ENCODE data around the gene NEU4.
"Not testable (repeated sequence)": the region's sequence is repeated elsewhere in the genome, so short reads cannot be mapped to it uniquely, and the experiment has no call there.

The NEU4 gene

DNA sequence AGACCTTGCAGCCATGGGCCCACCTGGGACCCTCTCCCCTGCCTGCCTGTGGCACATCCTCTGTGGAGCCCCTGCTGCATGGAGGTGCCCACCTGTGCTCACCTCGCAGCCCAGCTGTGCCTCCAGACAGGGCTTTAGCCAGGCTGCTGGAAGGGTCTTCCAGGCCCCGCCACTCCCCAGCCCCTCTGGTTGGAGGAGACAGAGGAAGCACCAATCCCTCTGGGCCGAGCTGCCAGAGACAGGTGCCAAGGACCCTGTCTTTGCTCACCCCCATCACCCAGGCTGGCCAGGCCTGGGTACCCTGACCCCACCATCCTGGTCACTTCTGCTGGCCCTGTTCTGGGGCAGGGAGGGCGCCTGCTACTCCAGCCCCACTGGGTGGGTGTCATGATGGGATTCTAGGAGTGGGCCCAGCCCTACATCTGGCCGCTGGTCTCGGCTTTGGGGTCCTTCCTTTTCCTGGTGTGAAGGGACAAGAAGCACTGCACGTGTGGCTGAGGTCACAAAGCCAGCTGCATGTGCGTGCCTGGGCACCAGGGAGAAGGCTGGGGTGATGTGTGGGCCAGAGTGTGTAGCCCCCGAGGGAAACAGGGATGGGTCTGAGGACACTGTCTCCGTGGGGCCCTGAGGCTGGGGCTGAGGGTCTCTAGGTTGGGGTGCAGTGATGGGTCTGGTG, 9.3 kb upstream of the NEU4 start:
- DNase-seq (ENCODE audit: low read depth) = no peak

DNA sequence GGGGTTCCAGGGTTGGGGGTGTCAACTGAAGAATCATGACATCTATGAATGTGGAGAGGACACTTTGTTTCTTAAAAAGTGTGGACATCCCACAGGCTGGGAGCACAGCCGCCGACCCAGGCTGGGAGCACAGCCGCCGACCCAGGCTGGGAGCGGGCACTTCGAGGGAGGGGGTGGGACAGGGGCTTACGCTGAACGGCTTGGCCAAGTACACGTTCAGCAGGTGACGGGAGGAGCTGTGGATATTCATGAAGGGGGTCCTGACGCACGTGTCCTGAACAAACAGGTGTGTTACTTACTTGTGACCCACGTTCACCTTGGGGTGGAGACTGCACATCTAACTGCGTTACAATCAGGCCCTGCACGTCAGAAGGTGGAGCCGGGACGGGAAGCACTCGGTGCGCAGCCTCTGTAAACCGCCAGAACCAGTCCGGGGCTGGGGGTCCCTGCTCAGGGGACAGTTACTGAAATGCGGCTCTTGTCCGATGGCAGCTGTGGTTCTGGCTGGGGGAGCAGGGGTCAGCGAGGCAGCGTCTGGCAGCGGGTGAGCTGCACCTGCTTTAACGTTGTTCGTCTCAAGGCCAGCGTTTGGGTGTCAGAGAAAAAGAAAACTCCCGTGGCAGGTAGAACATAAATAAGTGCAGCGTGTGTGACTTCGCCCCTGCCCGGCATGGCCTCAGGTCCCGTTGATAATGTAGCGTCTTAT, 8.6 kb upstream of the NEU4 start:
- not testable (repeated sequence) for DNase-seq (ENCODE audit: low read depth)

DNA sequence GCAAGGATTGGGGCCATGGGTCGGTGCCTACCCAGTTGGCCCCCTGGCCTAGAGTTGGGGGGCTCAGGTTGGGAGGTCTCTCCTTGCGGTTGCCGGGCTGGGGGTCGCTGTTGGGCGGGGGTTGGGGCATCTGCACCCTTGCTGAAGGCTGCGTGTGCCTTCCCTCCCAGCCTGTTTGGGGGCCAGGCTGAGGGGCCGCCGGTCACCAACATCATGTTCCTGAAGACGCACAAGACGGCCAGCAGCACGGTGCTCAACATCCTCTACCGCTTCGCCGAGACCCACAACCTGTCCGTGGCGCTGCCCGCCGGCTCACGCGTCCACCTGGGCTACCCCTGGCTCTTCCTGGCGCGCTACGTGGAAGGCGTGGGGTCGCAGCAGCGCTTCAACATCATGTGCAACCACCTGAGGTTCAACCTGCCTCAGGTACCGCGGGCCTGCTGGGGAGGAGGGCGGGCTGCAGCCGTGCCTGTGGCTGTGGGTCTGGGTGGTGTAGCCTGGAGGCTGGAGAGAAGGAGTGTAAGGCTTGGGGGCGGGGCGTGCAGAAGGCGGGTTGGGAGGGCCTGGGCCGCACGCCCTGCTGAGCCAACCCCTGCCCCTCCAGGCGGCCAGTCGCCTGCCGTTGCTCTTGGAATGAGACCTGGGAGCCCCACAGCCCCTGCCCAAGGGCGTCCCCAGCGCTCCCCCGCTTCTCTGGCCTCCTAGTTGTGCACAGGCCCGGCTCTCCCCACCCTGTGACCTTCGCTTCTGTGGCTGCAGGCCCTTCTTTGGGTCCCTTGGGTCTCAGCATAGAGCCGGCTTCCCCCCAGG, 7.2 kb upstream of the NEU4 start:
- DNase-seq (ENCODE audit: low read depth) = no peak

DNA sequence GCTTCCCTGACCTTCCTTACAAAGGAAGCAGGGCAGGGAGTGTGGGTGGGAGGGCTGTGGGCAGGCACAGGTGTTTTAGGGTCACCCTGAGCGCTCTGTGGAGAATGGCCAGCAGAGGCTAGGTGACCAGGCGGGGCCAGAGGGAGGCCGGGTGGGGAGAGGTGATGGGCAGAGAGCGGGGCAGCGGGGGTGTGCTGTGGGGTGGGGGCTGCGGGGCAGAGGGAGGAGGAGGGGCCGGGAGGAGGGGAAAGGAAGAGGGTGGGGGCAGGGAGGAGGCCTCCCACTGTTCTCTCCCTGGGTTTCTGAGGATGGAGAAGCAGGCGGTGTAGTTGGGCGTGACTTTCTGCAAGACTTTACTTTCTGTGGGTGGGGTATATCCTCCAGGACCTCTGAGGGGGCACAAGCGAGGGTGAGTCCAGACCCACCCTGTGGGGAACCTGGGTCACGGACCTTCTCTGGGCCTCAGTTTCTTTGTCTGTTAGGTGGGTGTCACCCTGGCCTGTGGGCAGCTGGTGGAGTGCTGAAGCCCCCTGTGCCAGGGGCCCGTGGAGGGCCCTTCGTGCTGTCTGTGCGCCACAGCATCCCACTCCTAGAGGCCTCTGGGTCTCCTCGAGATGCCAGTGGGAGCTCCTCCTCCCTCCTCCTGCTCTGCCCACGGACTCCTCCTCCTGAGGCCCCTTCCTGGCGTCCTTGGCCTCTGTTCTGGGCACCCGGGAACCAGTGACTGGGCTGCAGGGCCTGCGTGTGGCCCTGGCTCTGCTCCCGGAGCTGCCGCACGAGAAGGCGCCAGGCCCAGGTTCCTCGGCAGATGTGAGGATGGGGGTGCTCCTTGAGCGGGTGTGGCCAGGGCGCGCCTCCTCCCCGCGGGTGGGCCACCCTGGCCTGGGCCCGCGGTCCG, 6.3 kb upstream of the NEU4 start:
- DNase-seq (ENCODE audit: low read depth) = no peak

DNA sequence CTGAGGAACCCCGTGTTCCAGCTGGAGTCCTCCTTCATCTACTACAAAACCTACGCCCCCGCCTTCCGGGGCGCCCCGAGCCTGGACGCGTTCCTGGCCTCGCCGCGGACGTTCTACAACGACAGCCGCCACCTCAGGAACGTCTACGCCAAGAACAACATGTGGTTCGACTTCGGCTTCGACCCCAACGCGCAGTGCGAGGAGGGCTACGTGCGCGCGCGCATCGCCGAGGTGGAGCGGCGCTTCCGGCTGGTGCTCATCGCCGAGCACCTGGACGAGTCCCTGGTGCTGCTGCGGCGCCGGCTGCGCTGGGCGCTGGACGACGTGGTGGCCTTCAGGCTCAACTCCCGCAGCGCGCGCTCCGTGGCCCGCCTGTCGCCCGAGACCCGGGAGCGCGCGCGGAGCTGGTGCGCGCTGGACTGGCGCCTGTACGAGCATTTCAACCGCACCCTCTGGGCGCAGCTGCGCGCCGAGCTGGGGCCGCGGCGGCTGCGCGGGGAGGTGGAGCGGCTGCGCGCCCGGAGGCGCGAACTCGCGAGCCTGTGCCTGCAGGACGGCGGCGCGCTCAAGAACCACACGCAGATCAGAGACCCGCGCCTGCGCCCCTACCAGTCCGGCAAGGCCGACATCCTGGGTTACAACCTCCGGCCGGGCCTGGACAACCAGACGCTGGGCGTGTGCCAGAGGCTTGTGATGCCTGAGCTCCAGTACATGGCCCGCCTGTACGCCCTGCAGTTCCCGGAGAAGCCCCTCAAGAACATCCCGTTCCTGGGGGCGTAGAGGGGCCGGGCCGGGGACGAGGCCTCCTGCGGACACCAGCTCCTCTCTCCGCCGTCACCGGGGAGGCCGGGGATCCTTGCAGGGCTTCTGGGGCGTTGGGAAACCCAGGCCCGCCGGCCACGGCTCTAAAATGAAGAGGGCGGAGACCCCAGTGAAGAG, 5.3 kb upstream of the NEU4 start:
- DNase-seq (ENCODE audit: low read depth) = no peak

DNA sequence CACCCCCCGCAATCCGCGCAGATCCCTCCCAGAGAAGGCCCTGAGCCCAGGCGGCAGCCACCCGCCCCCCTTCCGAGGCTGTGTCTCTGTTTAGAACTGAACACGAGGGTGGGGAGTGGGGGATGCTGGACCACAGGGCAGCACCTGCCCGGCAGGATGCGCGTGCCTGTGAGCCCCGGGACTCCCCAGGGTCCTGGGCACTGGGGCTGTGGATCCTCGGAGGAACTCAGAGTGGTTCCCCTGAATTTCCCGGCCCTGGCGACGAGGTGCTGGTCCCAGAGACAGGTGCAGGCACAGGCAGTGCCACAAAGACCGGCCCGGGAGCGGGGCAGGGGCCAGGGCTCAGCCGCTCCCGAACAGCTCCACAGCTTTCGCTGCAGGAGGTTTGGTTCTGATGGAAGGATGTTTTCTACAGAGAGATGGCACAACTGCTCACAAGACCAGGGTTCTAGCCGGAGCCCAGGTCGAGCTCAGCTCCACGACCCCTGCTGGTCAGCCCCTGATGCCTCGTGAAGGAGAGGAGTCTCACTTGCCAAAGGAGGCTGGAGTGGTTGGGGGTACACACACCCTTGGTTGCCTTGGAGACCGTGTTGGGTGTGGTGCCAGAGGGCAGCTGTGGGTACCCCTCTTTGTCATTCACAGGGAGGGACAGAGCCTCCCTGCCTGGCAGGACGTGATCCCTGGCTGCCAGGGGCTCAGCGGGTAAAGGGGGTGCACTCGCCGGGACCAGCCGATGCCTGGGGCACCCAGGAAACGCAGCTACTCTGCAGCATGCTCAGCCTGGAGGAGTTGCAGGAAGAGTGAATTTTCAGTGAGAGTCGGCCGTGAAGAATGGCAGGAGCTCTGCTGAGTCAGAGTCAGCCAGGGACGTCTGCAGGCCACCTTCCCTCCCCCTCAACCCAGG, 4.4 kb upstream of the NEU4 start:
- no peak for DNase-seq (ENCODE audit: low read depth)

DNA sequence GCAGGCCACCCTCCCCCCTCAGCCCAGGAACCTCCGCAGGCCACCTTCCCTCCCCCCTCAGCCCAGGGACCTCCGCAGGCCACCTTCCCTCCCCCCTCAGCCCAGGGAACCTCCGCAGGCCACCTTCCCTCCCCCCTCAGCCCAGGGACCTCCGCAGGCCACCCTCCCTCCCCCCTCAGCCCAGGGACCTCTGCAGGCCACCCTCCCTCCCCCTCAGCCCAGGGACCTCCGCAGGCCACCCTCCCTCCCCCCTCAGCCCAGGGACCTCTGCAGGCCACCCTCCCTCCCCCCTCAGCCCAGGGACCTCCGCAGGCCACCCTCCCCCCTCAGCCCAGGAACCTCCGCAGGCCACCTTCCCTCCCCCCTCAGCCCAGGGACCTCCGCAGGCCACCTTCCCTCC, 2.8 kb upstream of the NEU4 start:
- not testable (repeated sequence) for DNase-seq (ENCODE audit: low read depth)

DNA sequence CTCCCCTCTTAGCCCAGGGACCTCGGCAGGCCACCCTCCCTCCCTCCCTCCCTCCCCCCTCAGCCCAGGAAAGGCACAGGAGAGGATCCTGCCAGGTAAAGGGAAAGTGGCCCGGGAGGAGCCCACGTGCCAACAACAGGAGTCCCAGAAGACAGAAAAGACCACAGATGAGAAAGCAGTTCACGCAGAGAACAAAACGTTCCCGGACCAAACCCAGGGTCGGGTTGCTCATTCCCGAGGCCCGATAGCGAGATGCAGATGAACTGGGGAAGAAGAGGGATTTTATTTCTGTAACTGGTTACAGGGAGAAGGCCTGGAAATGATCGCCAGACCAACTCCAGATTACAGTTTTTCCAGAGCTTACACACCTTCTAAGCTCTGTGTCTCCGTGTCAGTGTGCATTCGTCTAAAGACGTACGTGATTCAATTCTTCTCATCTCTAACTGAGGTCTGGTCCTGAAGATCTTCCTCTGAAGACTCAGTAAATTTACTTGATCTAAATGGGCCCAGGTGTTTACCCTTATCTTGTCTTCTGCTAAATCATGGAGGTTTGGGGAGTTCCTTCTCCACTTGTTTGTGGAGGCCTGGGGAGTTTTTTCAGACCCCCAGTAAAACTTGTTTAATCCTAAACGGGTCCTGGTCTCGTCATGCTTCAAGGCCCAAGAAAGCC, 807 bp upstream of the NEU4 start:
- no peak for DNase-seq (ENCODE audit: low read depth)

DNA sequence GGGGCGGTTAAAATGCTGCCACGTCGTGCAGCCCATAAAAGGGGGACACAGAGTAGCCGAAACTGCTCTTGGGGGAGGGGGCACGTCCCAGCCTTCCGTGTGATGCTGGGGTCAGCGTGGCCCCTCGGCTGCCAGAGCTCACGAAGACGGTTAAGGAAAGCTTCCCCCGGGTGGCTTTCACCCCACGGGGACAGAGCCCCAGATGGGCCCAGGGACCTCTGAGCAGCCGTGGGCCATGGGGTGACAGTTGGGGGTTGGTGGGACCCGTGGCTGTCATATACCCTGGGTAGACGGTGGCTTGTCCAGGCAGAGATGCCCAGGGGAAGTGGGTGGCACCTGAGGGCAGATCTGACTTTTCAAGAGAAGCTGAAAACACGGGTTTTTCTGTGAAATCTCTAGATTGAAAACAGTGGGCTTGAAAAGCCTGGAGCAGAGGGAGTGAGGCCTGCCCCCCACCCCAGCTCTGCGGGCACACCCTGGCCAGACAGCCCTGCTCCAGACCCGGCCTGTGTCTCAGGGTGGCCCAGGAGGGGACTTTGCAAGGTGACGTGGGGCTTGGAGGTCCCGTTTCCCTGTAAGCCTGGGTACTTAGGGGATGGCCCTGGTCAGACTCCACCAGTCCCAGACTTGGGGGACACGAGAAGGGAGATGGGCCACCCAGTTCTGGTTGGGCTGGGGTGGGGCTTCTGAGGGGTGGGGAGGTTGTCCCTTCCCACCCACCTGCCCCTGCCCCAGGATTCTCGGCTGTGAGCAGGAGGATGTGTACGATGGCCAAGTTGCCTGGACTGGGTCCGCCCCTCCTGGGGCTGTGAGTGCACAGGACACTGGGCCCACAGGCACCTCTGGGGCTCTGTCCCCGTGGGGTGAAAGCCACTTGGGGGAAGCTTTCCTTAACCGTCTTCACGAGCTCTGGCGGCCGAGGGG, 652 bp downstream of the NEU4 start:
- no peak for DNase-seq (ENCODE audit: low read depth)

DNA sequence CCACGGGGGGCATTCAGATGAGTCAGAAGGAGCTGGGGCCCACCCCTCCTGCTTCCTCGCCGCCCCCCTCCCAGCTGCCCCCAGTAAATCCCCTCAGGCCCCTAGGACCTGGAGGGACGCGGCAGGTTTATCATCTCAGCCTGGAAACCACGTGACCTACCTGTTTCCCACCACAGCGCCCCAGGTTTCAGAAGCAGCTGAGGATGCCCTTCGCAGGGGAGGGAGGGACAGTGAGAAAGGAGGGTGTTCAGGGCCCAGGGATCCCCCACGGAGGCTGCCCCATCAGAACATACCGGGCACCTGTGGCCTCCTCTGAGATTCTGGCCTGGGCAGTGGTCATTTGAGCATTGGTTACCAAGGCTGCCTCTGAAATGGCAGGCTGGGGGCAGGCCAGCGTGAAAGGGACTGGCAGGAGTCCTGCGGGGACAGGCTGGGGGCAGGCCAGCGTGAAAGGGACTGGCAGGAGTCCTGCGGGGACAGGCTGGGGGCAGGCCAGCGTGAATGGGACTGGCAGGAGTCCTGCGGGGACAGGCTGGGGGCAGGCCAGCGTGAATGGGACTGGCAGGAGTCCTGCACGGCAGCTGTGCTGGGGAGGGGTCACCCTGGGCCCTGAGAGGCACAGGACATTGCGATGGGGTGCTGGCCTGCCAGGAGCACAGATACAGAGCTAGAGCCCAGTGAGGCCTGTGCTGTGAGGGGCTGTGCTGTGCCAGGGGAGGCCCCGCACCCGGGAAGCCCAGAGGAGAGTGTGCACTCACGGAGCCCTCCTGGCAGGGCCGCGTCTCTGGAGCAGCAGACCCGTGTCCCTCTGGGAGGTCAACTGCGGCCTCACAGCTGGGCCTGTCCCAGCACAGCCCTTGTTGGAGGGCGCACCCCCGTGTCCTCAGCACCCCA, 1.6 kb downstream of the NEU4 start:
- no peak for DNase-seq (ENCODE audit: low read depth)

DNA sequence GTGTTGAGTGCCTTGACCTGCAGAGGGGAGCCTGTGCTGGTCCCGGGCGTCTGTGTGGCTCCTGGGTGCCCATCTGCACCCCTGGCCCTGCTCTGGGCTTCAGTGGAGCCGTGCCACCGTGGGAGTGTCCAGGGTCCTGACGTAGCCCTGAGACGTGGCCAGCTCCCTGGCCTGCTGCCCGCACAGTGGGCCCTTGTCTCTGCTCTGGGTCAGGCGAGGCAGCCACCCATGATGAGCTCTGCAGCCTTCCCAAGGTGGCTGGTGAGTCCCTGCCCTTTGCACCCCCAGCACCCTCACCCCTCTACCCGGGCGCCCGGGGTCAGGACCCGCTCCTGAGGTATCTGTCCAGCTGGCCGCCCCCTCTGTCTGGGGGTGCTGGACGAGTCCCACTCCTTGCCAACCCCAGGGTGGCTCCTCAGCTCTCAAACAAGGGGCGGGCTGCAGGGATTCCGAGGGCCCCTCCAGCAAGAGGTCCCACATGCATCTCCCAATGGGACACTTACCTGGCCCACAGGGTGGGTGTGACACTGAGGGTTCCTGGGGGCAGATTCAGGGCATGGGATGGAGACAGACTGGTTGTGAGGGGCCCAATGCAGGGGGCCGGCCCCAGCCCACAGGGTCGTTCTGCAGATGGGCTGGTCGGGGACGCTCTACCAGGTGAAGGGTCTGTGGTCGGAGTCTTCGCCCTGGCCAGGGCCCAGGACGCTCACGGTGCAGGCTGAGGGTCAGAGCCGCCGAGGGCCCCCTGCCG, 2.4 kb downstream of the NEU4 start:
- no peak for DNase-seq (ENCODE audit: low read depth)

DNA sequence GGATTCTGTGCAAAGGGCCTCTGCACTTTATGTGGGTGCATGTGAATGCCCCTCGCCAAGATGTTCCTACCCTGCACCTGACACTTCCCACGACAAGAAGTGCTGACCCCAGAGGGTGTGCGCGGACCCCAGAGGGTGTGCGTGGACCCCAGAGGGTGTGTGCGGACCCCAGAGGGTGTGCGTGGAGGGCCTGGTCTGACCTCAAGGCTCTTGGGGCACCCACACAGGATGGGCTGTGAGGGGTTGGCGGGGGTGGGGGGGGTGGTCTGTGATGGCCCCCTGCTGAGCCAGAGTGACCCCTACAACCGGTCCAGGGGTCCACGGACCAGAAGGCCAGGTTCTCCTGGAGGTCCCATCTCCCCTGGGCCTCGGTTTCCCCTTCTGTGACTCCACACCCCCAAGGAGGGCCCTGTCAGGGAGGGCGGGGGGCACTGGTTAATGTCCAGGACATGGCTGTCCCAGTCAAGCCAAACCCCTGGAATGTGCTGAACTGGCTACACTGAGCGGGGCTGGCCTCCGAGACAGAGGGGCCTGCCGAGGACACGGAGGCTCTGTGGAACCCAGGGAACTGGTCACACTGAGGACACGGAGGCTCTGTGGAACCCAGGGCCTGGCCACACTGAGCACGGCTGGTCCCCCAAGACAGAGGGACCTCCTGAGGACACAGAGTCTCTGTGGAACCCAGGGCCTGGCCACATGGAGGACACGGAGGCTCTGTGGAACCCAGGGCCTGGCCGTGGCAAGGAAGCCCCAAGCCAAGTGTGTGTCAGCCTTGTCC, 3.1 kb downstream of the NEU4 start:
- DNase-seq (ENCODE audit: low read depth) = no peak

DNA sequence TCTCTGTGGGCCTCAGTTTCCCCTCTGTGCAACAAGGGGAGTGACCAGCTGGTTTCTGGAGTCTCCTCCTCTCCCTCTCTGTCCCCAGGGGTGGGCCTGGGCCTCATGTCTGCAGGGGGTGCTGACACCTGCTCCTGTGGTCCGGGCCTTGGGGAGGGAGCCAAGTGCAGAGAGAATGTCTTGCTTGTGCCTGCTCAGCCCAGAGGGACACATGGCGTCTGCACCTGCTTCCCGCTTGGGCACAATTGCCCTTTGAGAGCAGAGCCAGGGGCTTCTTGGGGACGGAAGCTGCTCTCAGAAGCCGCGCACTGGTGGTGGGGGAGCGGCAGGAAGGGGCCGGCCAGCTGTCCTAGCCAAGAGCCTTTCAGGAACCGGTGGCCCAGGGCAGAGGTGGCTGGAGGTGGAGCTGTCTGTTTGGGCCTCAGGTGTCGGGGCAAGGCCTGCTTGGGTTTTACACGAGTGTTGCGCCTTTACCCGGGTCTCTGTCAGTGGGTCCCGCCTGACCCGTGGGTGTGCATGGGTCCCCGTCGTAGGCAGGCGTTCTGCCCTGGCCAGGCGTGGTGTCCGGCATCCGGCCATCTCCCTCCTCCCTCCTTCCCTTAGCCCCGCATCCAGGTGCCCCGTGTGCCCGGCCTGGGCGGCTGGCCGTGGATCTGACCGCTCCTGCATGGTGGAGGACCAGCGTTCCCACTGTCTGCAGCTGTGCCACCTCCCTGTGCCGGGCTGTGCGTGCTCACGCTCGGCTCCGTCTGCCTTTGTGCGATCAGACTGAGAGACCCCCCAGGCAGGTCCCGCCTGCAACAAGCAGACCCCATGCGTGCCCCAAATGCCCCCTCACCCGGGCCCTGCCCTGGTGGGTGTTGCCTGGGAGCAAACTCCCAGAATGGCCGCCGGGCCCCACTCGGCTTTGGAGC, 4.0 kb downstream of the NEU4 start:
- no peak for DNase-seq (ENCODE audit: low read depth)

DNA sequence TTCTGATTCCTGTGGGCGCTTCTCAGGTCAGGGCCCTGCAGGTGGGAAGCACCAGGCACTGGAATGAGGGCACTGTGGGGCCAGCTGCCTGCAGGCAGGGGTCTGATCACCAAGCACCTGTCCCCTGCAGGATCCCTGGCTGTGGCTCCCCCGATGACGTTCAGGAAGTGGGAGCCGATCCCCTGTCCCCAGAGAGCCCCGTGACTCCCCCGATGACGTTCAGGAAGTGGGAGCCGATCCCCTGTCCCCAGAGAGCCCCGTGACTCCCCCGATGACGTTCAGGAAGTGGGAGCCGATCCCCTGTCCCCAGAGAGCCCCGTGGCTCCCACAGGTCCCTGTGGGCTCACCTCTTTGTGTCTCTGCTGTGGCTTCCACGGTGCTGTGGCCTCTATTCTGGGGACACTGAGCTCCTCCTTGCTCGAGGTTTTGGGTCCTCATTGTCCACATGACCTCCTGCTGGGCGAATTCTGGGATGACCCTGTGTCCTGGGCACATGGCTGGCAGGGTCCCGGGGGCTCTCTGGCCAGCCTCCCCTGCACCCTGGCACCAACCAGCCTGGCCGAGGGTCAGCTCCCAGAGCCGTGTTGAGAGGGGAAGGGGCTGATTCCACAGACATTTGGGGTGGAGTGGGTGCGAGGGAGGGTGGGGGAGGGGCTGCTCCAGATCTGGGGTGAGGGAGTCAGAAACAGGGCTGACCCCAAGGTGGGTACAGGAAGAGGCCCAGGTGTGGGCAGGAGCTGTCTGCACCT, 4.8 kb downstream of the NEU4 start:
- no peak for DNase-seq (ENCODE audit: low read depth)

Data from stimulated activated CD8-positive, alpha-beta memory T cell treated with anti-CD3 and anti-CD28 coated beads, Interleukin-15, amount 100 ng/mL, for 1 hour (primary cell).